GM12878 (cell line): ENCODE data around the gene PCDHB16. TPM values are rescaled to one million over a fixed set of nuclear protein-coding genes. Genes with fewer than 3 reads are reported as not detected.

ENCODE experiments used
- ATAC-seq: fragments of 200-7000 bp; cut with Tn5 transposase; 3 replicates; pipeline ENCODE4 v1.9.1; 2020; ENCODE audit warnings: mild to moderate bottlenecking, moderate library complexity
- BruUV-seq: library from RNA; stranded (reverse); fragments of 400-500 nt; replicated peaks from 2 replicates; lab custom pipeline; 2021; lab: Mats Ljungman, UMichigan
- CTCF ChIA-PET: fragments of 300-600 bp; sonication (Branson Sonifier 250); formaldehyde crosslinking; extraction: SDS; loops from one replicate; lab custom pipeline; 2021; ENCODE audit warnings: inconsistent platforms; lab: Yijun Ruan, JAX
- POLR2A ChIA-PET: fragments of 350-600 bp; formaldehyde crosslinking; extraction: SDS; loops from one replicate; lab custom pipeline; 2021; ENCODE audit warnings: inconsistent platforms; lab: Charles Lee
- RAD21 ChIA-PET: fragments of 300-600 bp; sonication (Branson Sonifier 250); formaldehyde crosslinking; loops from one replicate; lab custom pipeline; 2023; ENCODE audit warnings: antibody characterized with exemption; ENCODE audit not compliant: unreplicated experiment; lab: Charles Lee
- SMC1A ChIA-PET: fragments of 300-600 bp; sonication (Branson Sonifier 250); formaldehyde crosslinking; loops from one replicate; lab custom pipeline; 2023; ENCODE audit not compliant: unreplicated experiment, uncharacterized antibody; lab: Charles Lee
- DNase-seq: peaks from one replicate; pipeline ENCODE4 v3.0.0-alpha.2; 2011; ENCODE audit warnings: low read depth, low spot score
- FAIRE-seq: peaks from 3 replicates; lab custom pipeline; 2011; peaks lifted over from hg19 to GRCh38; lab: Jason Lieb, UNC
- H2AFZ ChIP-seq: 2 replicates; pipeline ENCODE4 v1.6.0; 2011; ENCODE audit warnings: low read depth, low read length, control low read depth; ENCODE audit not compliant: control insufficient read depth
- H3K27ac ChIP-seq: 2 replicates; pipeline ENCODE4 v1.5.1; 2011; ENCODE audit warnings: control low read depth; ENCODE audit not compliant: control insufficient read depth, insufficient read depth
- H3K27me3 ChIP-seq, 2 experiments: replicated peaks in 1 of 2; 2 replicates each; pipeline versions ENCODE4 v1.6.0 to v1.6.1; 2011; ENCODE audit warnings: low read length in 1 of 2; ENCODE audit not compliant: control insufficient read depth in 2 of 2, insufficient read depth in 2 of 2
- H3K36me3 ChIP-seq, 2 experiments: 2 replicates each; pipeline ENCODE4 v1.5.1; 2011; ENCODE audit warnings: low read length in 1 of 2; ENCODE audit not compliant: control insufficient read depth in 2 of 2, insufficient read depth in 2 of 2
- H3K4me1 ChIP-seq: 2 replicates; pipeline ENCODE4 v1.6.1; 2011; ENCODE audit warnings: mild to moderate bottlenecking, low read length, moderate library complexity, mixed read lengths; ENCODE audit not compliant: control insufficient read depth, insufficient read depth
- H3K4me2 ChIP-seq: 2 replicates; pipeline ENCODE4 v1.6.0; 2011; ENCODE audit warnings: control low read depth; ENCODE audit not compliant: control insufficient read depth, insufficient read depth
- H3K4me3 ChIP-seq: fragments of 200-600 bp; sonication (generic); 2 replicates; pipeline ENCODE4 v1.5.1; 2016
- H3K79me2 ChIP-seq: 2 replicates; pipeline ENCODE4 v1.6.0; 2011; ENCODE audit warnings: low read length; ENCODE audit not compliant: control insufficient read depth, insufficient read depth
- H3K9ac ChIP-seq: 2 replicates; pipeline ENCODE4 v1.8.0; 2011; ENCODE audit warnings: low read length, control low read depth, mixed read lengths; ENCODE audit not compliant: control insufficient read depth, insufficient read depth
- H3K9me3 ChIP-seq: replicated peaks from 3 replicates; pipeline ENCODE4 v1.5.1; 2011; ENCODE audit warnings: mild to moderate bottlenecking, low read length; ENCODE audit not compliant: control insufficient read depth, insufficient read depth
- H4K20me1 ChIP-seq: 2 replicates; pipeline ENCODE4 v1.6.0; 2011; ENCODE audit not compliant: control insufficient read depth, insufficient read depth
- ATF7 ChIP-seq: fragments of 450-650 bp; IDR thresholded peaks from 2 replicates; pipeline ENCODE4 v1.6.1; 2016; ENCODE audit warnings: low read depth, mild to moderate bottlenecking
- BCL11A ChIP-seq: IDR thresholded peaks from 2 replicates; pipeline ENCODE4 v1.6.1; 2011; ENCODE audit warnings: low read depth, low read length
- CBFB ChIP-seq: IDR thresholded peaks from 2 replicates; pipeline ENCODE4 v1.6.1; 2016; ENCODE audit warnings: antibody characterized with exemption, low read depth
- CTCF ChIP-seq, 3 experiments: IDR thresholded peaks in 2 of 3; conservative IDR thresholded peaks in 1 of 3; 2 replicates each; pipeline ENCODE4 v1.5.1; 2011; ENCODE audit warnings: low read depth in 3 of 3, low read length in 3 of 3, mild to moderate bottlenecking in 3 of 3, control low read depth in 2 of 3, moderate library complexity in 2 of 3, inconsistent platforms in 1 of 3, mixed read lengths in 1 of 3; ENCODE audit not compliant: control insufficient read depth in 2 of 3, insufficient read depth in 1 of 3; ENCODE audit errors: extremely low read depth in 1 of 3
- FOXM1 ChIP-seq: IDR thresholded peaks from 2 replicates; pipeline ENCODE4 v1.6.1; 2012; ENCODE audit warnings: low read depth, mild to moderate bottlenecking, inconsistent platforms, low read length, moderate library complexity
- IRF4 ChIP-seq: IDR thresholded peaks from 2 replicates; pipeline ENCODE4 v1.6.1; 2011; ENCODE audit warnings: low read depth, low read length
- KDM1A ChIP-seq: fragments of 200-600 bp; sonication (generic); IDR thresholded peaks from 2 replicates; pipeline ENCODE4 v1.6.1; 2016; ENCODE audit warnings: borderline replicate concordance
- KLF5 ChIP-seq: fragments of 450-650 bp; IDR thresholded peaks from 2 replicates; pipeline ENCODE4 v1.6.1; 2014; ENCODE audit warnings: mild to moderate bottlenecking; ENCODE audit not compliant: partially characterized antibody
- MYC ChIP-seq: IDR thresholded peaks from 2 replicates; pipeline ENCODE4 v1.6.1; 2011; ENCODE audit warnings: mild to moderate bottlenecking, low read length, moderate library complexity, inconsistent platforms; ENCODE audit not compliant: insufficient read depth, insufficient replicate concordance, insufficient read length, severe bottlenecking
- PKNOX1 ChIP-seq: fragments of 450-650 bp; IDR thresholded peaks from 2 replicates; pipeline ENCODE4 v1.6.1; 2016; ENCODE audit warnings: mild to moderate bottlenecking
- RAD21 ChIP-seq: IDR thresholded peaks from 2 replicates; pipeline ENCODE4 v1.6.1; 2011; ENCODE audit warnings: mild to moderate bottlenecking, low read depth, low read length, moderate library complexity; ENCODE audit not compliant: insufficient read depth
- RB1 ChIP-seq: fragments of 450-650 bp; formaldehyde crosslinking; IDR thresholded peaks from 2 replicates; pipeline ENCODE4 v1.6.1; 2017; ENCODE audit warnings: mild to moderate bottlenecking, borderline replicate concordance
- TAF1 ChIP-seq: IDR thresholded peaks from 2 replicates; pipeline ENCODE4 v1.6.1; 2011; ENCODE audit warnings: mild to moderate bottlenecking, low read depth, low read length, borderline replicate concordance
- TARDBP ChIP-seq: IDR thresholded peaks from 2 replicates; pipeline ENCODE4 v1.6.1; 2016; ENCODE audit warnings: borderline replicate concordance
- YY1 ChIP-seq: IDR thresholded peaks from 2 replicates; pipeline ENCODE4 v1.6.1; 2011; ENCODE audit warnings: low read depth, mild to moderate bottlenecking, low read length
- WGBS: methylation state at CpG from one replicate; pipeline ENCODE4 v1.1.6; 2016; ENCODE audit warnings: low lambda C conversion rate; ENCODE audit not compliant: insufficient replicate concordance, insufficient coverage; ENCODE audit errors: missing lambda C conversion rate; 5-methylcytosine and 5-hydroxymethylcytosine counted together
- in situ Hi-C: fragments of 300-500 bp; cut with MboI; formaldehyde crosslinking; loops from 9 replicates; pipeline ENCODE4 v1.14.3; 2018; ENCODE audit warnings: mixed read lengths
- intact Hi-C: fragments of 100-400 bp; cut with micrococcal nuclease; formaldehyde crosslinking; loops from one replicate; pipeline ENCODE4 v1.14.2; 2022; ENCODE audit not compliant: unreplicated experiment
- polyA plus RNA-seq, 11 experiments: library from polyadenylated mRNA; depleted of rRNA in 4 of 11; unstranded in 6 of 11; stranded (reverse) in 5 of 11; fragments of >200 nt; fragmentation: Nextera tagmentation in 4 of 11; fragmentation: Illumina TruSeq in 1 of 11; extraction: Ambion mirVana in 4 of 11; extraction: Trizol in 1 of 11; gene quantifications; 1 replicate in 1 of 11; 2 replicates in 10 of 11; pipeline versions ENCODE4 v1.2.1 to v1.2.3, GENCODE V29; 2011 to 2016; ENCODE audit warnings: inconsistent platforms in 2 of 11, missing spikeins in 2 of 11, low read depth in 1 of 11
- total RNA-seq, 4 experiments: library from RNA; depleted of rRNA in 3 of 4; stranded (reverse); fragments of >200 nt in 3 of 4; fragmentation: Illumina TruSeq in 1 of 4; extraction: Trizol in 1 of 4; gene quantifications; 2 replicates each; pipeline versions ENCODE4 v1.2.1 to v1.2.3, GENCODE V29; 2013 to 2021

Gene PCDHB16
- total and polyA plus RNA-seq, 10 of the 15 experiments (the other 5 are each of a cell fraction or from before 2014, with no cell fraction given): 0.01 TPM; not detected in 9

- in situ Hi-C loops: no loop called here
- FAIRE-seq (no peak), DNase-seq (no peak), ATAC-seq (no peak)
- Histone ChIP-seq H3K4me3 (no peak within 1 kb of the TSS), H3K27me3 (no peaks in the 10 kb centered on the region), H3K9me3 (no peaks in the 10 kb centered on the region; the same call in 2 of the 3 replicates), H3K4me2 (no peak within 1 kb of the TSS), H4K20me1 (no peaks in the 10 kb centered on the region), H3K4me1 (no peaks in the 10 kb centered on the region), H3K9ac (no peak within 1 kb of the TSS), H2AFZ (no peak within 1 kb of the TSS), H3K79me2 (no peaks in the 10 kb centered on the region), H3K36me3 (no peaks in the 10 kb centered on the region), H3K27ac (no peak within 1 kb of the TSS)
- TF ChIP-seq KDM1A (no peak), PKNOX1 (no peak), CTCF (IDR thresholded peaks at IDR 0.05 in 2 of 3, conservative IDR thresholded peaks at IDR 0.05 in 1 of 3; ENCODE audit: control insufficient read depth in 2 of 3, extremely low read depth in 1 of 3, insufficient read depth in 1 of 3, low read depth in 3 of 3, low read length in 3 of 3) (0 out of 6 replicates have a peak, but pooled peaks of 1 of the 3 experiments have one; percentile 1), RAD21 (0 out of 2 replicates have a peak, but pooled peaks have one; percentile 11), BCL11A (no peak), TAF1 (no peak), ATF7 (no peak), MYC (no peak), RB1 (no peak), FOXM1 (no peak), KLF5 (no peak), TARDBP (no peak), YY1 (no peak), CBFB (no peak), IRF4 (no peak)
- ChIA-PET RAD21 (no interaction called here), POLR2A (no interaction called here), CTCF (no interaction called here), SMC1A (no interaction called here)
- WGBS: 57% methylated on average over 22 of the region's 22 CpGs
- BruUV-seq: no TSS peak
- intact Hi-C loops: no loop called here
Measured at GRCh38 chr5:141135030-141135717, 47.0 kb upstream of the PCDHB16 start, which contains the start of gene PCDHB5. Gene PCDHB5 (plus strand): TSS chr5:141135206. CDS start chr5:141135435, 229 bp downstream.
